GM21526 (cell line): ENCODE data around the gene MORF4L1.
"Not testable (repeated sequence)": the region's sequence is repeated elsewhere in the genome, so short reads cannot be mapped to it uniquely, and the experiment has no call there.

Experiments
- ATAC-seq: cut with Tn5 transposase; IDR thresholded peaks from one replicate; pipeline ENCODE4 v1.9.1; 2021; ENCODE audit warnings: moderate library complexity; ENCODE audit not compliant: unreplicated experiment, low FRiP score

The MORF4L1 gene

DNA sequence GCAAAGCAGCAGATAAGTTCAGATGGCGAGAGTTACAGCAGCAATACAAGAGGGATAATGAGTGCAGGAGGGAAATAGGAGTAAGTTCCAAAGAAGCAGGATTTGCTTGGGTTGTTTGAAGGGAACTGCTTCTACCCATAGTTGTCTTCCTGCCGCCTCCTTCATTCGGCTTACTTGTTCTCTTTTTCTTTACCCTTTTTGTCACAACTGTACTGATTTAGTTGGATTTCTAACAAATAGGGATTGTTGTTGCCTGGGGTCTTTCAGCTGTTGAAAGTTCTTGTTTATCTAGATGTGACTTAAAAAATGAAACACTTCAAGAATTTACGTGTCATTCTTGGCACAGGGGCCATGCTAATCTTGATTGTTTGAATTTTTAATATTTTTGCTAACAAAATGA is 25.9 kb downstream of the MORF4L1 start:
- ATAC-seq: no peak

DNA sequence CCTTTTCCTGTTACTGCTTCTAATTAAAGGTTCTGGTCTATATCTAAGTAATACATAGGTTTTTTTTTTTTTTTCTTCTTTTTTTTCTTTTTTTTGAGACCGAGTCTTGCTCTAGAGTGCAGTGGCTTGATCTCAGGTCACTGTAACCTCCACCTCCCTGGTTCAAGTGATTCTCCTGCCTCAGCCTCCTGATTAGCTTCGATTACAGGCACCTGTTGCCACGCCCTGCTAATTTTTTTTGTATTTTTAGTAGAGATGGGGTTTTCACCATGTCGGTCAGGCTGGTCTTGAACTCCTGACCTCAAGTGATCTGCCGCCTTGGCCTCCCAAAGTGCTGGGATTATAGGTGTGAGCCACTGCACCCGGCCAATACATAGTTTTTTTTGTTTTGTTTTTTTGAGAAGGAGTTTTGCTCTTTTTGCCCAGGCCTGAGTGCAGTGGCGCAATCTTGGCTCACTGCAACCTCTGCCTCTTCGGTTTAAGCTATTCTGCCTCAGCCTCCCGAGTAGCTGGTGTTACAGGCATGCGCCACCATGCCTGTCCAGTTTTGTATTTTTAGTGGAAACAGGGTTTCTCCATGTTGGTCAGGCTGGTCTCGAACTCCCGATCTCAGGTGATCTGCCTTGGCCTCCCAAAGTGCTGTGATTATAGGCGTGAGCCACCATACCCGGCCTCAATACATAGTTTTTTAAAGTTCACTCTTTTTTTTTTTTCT is 28.3 kb downstream of the MORF4L1 start:
- not testable (repeated sequence) for ATAC-seq

DNA sequence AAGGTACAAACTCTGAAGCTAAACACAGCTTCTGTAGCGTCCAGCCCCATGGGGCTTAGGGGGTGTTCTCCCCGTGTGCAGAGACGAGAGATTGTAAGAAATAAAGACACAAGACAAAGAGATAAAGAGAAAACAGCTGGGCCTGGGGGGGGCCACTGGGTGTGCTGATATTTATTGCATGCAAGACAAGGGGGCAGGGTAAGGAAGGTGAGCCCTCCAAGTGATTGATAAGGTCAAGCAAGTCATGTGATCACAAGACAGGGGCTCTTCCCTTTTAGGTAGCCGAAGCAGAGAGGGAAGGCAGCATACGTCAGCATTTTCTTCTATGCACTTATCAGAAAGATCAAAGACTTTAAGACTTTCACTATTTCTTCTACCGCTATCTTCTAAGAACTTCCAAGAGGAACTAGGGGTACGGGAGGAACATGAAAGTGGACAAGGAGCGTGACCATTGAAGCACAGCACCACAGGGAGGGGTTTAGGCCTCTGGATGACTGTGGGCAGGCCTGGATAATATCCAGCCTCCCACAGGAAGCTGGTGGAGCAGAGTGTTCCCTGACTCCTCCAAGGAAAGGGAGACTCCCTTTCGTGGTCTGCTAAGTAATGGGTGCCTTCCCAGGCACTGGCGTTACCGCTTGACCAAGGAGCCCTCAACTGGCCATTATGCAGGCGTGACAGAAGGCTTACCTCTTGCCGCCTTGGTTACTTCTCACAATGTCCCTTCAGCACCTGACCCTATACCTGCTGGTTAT is 29.8 kb downstream of the MORF4L1 start:
- ATAC-seq: not testable (repeated sequence)

DNA sequence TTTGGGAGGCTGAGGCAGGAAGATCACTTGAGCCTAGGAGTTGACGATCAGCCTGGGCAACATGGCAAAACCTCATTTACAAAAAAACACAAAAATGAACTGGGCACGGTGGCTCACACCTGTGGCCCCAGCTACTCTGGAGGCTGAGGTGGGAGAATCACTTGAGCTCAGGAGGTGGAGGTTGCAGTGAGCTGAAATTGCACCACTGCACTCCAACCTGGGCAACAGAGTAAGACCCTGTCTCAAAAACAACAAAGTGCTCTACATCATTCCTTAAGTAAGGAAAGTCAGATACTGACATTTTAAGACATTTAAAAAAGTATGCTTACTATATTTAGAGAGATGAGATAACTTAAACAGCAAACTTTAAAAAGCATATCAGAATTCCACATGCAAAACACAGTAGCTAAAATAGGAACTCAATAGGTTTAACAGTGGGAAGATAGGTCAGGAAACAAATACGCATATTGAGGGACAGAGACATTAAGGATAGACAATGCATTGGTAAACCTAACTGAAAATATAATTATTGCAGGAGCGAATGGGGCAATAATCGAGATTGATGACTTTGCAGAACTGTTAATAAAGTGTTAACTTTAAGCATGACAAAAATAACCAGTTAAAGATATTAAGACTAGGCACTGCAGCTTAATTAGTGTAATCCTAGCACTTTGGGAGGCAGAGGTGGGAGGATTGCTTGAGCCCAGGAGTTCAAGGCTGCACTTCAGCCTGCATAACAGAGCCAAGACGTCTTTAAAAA is 32.1 kb downstream of the MORF4L1 start:
- no peak for ATAC-seq

DNA sequence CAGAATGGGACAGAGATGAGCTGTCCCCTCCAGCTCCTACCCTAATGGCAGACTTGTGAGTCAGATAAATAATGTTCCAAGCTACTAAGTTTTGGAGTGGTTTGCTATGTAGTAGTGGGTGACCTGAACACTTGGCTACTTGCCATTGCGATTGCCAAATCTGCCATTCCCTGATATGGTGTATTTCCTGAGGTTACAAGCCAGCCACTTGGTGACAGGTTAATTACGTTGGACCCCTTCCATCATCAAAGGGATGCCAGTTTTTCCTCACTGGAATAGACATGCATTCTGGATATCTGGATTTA is 33.6 kb downstream of the MORF4L1 start:
- no peak for ATAC-seq

DNA sequence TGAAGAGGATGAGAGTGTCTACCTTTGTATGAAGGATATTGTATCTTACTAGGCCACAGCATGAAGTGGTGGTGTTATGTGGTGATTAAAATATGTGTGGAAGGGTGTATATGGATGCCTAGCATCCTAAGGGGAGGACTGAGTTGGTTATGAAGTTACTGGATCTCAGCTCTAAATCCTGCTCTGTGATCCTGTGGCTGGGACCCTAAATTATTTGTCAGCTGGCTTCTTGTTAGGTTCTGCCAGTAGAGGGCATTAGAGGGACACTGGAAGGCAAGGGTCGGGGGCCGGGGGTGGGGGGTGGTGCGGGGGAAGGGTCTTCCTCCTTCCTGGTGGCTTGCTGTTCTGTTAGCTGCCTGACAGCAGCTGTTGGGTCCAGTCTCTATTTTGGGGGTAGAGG is 34.9 kb downstream of the MORF4L1 start:
- ATAC-seq: no peak

DNA sequence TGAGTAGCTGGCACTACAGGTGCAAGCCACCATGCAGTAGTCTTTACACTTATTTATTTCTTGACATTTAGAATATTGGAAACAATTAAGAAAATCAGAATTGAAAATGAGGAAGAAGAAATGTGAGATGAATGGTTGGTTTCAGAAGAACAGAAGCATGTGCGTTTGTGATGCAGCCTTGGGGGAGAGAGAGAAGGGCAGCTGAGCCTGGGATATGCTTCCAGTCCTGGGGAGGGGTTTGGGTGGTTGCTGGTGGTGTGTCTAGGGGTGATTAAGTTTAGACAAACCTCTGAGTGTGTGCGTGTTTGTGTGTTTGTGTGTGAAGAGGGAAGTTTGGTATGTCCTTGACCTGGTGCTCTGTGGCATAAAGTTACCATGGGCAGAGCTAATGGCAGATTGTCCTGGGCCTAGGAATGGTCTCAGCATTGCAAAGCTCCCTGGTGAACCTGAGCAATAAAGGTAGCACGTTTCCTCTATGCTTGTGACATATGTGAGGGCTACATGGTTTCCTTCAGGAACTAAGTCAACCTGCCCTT is 36.5 kb downstream of the MORF4L1 start:
- ATAC-seq: no peak

DNA sequence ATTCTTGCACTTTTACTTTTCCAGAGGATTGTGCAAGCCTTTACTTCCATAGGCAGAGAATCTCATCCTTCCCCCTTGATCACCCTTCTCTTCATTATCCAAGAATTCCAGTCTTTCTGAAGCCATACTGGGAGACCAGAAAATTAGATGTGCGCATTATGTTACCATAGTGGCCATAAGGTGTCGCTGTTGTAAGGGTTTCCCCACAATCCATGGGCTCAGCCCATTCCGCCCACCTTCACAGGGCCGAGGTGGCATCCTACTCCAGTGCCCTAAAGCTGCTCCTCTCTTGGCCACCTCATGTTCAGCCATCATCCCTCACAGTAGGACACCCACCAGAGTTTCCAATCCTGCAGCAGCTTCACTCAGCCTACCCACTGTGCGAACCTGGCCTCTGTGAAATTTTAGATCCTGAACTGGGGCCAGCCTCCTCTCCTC is 37.1 kb downstream of the MORF4L1 start:
- ATAC-seq: no peak

DNA sequence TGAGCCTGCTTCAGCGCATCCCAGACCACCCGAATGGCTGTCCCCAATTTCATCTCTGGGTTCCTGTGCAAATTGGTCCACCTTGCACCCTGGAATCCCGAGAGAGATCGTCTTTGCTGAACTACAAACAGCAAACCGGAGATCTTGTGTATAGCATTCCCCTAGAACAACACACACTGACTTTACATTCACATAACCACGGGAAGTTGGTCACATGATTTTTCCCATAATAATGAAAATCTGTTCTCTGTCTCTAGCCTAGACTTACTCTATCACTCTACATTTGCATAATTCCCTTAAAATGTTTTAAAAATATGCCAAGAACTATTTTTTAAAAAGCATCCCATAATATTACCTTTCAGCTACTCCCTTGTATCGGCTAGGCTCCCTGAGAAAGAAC is 37.6 kb downstream of the MORF4L1 start:
- no peak for ATAC-seq

DNA sequence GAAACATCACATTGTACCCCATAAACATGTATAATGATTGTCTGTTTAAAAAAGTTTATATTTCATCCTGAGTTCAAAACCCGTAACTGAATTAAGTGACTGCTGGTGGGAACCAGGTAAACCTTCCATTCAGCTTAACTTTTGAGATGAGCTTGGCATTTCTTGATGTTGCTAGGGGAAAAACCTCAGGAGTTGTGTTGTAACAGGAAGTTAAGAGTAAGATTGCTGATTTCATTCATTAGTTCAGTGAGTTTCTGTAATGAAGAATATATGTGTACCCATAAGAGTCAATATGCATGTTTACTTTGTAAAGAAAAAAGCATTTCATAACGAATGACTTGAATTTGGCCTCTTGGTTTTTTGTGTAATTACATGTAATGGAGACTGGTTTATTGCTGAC is 39.6 kb downstream of the MORF4L1 start:
- ATAC-seq: no peak

DNA sequence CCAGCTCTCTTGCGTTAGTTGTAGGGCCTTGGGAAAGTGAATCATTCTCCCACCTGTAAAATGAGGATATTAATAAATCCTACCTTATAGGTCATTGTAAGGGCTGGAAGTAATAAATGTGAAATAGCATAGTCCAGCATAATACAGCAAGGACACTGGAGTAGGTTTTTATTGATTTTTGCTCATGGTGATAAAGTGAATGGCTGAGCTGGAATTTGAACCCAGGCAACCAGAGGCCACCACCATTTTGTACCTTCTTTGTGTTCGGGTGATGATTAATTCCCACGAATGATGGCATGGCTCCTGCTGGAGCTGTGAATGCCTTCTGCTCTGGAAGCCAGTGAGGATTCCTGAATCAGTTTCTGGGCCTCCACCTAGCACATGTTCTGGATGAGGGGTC is 40.3 kb downstream of the MORF4L1 start:
- ATAC-seq: no peak

DNA sequence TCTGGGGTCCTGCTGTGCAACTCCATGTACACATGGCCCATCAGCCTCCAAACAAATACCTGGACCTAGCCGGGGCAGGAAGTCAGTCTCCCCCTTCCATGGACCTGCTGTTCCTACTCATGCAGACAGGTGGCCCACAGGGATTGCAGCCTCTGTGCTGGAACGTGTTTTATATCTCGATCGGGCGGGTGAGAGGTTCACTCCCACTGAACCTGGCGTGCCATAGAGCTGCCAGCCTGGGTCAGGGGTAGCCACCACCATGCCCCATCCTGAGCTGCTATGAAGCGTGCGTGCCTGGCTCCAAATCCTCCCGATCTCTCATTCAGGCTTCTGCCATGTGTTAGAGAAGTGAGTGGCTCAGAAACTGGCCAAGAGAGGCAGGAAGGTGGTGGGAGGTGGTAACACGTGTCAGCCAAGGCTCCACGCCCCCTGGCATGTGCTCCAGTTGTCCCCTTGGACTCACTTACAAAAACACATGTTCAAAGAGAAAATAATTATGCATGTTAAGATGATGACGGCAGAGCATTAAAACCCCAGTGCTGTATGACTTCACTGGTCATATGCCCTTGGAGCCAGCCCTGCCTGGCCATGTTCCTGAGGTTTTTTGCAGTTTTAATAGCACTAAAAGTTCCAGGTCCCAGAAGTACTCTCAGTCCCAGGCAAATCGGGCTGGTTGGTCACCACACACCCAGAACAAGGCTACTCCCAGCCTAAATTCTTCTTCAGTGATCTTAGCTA is 41.5 kb downstream of the MORF4L1 start:
- no peak for ATAC-seq

DNA sequence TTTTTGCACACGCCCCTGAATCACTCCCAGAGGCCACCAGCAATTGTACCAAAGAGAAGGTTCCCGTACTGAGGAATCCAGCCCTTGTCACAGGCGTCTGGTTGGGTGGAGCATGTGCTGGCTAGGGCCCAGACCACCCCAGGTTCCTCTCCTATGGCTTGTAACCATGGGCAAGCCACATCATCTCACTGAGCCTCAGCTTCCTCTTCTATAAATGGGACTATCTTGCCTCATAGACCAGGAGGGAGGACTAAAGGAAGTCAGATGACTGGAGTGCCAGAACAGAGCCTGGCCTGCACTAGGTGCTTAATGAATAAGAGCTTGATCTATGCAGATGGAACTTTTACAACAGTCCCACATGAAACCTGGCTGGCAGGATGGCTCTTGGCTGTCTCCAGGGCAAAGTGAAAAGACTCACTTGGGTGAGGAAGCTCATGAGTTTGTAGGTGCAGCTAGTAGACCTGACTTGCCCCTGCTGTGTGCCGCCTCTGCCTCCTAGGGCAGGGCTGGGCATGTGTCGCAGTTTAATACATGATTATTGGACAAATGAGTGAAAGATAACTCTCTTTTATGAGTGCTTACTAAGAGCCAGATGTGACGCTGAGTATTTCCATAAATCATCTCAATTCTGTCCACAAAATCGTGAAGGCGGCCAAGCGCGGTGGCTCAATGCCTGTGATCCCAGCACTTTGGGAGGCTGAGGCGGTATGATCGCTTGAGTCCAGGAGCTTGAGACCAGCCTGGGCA is 42.8 kb downstream of the MORF4L1 start:
- no peak for ATAC-seq

DNA sequence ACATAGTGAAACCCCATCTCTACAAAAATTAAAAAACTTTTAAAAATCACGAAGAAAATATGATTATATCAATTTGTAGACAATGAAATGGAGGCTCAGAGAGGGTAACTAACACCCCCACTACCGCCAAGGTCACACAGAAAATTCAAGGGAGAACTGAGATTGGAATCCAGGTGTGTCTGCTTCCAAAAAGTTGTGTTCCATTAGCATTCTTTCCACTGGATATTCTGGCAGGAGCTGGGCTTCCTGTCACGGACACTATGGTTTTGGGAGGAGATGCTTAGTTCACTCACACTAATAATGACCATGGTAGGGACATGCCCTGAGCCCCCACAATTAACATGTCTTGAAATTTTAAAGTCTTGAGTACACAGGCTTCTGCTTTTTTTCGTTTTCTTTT is 43.4 kb downstream of the MORF4L1 start:
- ATAC-seq: no peak

DNA sequence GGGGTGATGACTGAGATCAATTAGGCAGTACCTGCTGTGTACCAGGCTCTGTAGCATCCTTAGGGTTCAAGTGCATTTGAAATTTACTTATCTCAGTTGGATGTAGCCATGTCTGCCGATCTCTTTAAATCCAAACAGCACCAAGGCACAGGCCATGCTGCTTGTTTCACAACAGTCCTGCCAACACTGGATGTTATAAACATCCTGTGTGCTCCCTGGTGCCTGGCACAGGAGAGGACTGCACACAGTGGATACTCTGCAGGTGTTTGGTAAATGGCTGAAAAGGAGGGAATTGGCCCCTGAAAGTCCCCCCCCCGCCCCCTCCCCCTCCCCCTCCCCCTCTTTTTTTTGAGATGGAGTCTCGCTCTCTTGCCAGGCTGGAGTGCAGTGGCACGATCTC is 45.2 kb downstream of the MORF4L1 start:
- ATAC-seq: no peak

DNA sequence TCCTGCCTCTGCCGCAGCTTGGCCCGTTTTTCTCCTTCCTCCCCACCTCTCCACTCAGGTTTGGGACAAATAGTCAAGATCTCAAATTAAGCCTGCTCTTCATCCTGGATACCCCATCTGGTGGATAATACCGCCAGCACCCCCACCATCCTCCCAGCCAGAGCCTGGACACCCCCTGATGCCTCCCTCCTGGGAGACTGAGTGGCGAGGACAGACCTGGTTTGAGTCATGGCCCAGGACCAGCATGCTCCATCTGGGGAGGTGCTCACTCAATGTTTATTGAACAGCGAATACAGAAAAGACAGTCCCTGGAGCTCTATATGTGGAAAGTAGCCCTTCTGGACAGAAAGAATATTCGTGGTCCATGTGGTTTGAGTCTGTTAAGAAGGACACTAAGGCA is 48.8 kb downstream of the MORF4L1 start:
- no peak for ATAC-seq

DNA sequence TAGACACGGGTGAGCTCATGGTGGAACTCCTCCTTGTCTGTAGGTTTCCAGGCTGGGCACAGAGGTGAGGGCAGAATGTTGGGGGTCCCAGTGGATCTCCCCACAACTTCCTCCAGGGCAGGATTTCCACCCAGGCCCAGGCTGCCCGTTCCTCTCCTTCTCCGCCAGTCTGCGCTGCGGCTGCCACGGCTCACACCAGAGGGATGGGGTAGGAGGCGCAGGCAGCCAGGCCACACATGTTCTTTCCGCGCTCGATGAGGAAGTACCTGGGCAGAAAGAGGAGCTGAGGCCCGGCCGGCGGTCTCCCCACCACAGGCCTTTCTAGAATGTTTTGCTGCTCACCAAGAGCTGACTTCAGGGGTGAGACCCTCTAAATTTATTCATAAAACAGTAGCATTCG is 49.2 kb downstream of the MORF4L1 start:
- no peak for ATAC-seq

DNA sequence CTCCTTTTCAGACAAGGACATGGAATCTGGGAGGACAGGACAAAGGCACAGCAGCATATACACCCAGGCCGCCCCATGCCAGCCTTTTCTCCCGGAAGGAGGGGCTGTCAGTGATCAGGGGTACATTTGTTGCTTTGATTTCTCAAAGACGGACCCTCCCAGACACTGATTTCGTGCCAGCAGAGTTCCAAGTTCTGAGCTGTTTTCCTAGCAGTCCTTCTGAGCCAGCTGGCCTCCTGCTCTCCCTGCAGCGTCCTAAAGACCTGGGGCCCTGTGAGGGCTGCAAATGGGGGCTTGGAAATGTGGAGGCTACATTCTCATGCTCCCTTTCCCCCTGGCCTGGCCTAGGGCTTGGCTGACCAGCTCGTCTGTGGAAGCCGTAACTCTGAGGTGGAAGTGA is 49.8 kb downstream of the MORF4L1 start:
- no peak for ATAC-seq

DNA sequence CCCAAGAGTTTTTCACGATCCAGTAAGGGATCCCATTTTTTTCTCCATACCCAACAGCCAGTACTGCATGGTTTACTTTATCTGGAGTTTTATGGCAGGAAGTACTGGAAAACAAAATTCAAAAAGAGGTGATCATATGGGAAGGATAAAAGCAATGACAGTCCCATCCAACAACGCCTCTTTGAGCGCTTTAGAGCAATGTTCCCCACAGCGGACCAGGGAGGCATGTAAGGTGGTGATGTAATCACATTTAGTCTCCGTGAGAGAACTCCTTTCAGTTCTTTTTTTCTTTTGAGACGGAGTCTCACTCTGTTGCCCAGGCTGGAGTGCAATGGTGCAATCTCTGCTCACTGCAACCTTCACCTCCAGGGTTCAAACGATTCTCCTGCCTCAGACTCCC is 50.3 kb downstream of the MORF4L1 start:
- no peak for ATAC-seq
